ENCODE data around the gene OR52K1.

OR52K1 gene

GRCh38 chr11:4514196-4514595, 31.8 kb downstream of the OR52K1 start:
- no peak overlapping the region for H3K18ac ChIP-seq (ENCODE audit: low read depth in 1 of 2, low read length in 2 of 2)
- H3K4me3 ChIP-seq (ENCODE audit: insufficient read depth in 1 of 2, low read depth in 1 of 2, low read length in 2 of 2): no peak overlapping the region
- no peaks in the 10 kb centered on the region for H3K36me3 ChIP-seq (ENCODE audit: control insufficient read depth in 1 of 2, insufficient read depth in 2 of 2, low read depth in 1 of 2, low read length in 2 of 2)
- DNase-seq: no peak
- no peaks in the 10 kb centered on the region for H3K9me3 ChIP-seq (ENCODE audit: control insufficient read depth, low read length)
- H2AFZ ChIP-seq (ENCODE audit: low read depth, low read length): no peak overlapping the region
- H2BK120ac ChIP-seq (ENCODE audit: low read depth, low read length): no peak overlapping the region
- no peak overlapping the region for H2BK5ac ChIP-seq (ENCODE audit: low read depth, low read length, poor library complexity, severe bottlenecking)
- no peak overlapping the region for H3K14ac ChIP-seq (ENCODE audit: low read length in 2 of 2)
- H3K9ac ChIP-seq (ENCODE audit: low read length): no peak overlapping the region
- H3K4ac ChIP-seq (ENCODE audit: low read depth in 1 of 2, low read length in 2 of 2): no peak overlapping the region
- WGBS: no CpG with 5 or more reads among the region's 1 CpG
- H2BK15ac ChIP-seq (ENCODE audit: low read depth, poor library complexity, severe bottlenecking): no peak overlapping the region
- H3K27ac ChIP-seq (ENCODE audit: low read length, poor library complexity, severe bottlenecking): no peak overlapping the region
- no peaks in the 10 kb centered on the region for H3K4me1 ChIP-seq (ENCODE audit: control insufficient read depth, insufficient read depth, low read depth, low read length)
- no peaks in the 10 kb centered on the region for H3K79me1 ChIP-seq (replicated peaks; ENCODE audit: low read length, poor library complexity, severe bottlenecking)
- no peak overlapping the region for H3K4me2 ChIP-seq (ENCODE audit: low read length, poor library complexity, severe bottlenecking)
- no peak overlapping the region for H2BK12ac ChIP-seq (ENCODE audit: low read length in 2 of 2)
- no peak overlapping the region for H2AK5ac ChIP-seq (ENCODE audit: low read length, severe bottlenecking)
- no peak overlapping the region for H4K91ac ChIP-seq (ENCODE audit: low read length)
- no peak overlapping the region for H4K8ac ChIP-seq (ENCODE audit: low read length)
- H3K23ac ChIP-seq (ENCODE audit: low read length in 2 of 2): no peak overlapping the region
- H3K27me3 ChIP-seq (ENCODE audit: control insufficient read depth in 1 of 2, insufficient read depth in 1 of 2, low read length in 2 of 2): peaks cover 0 to 4% of the 10 kb centered on the region in 2 experiments

- no peak overlapping the region for H3K4me2 ChIP-seq (ENCODE audit: low read length, poor library complexity, severe bottlenecking)
- WGBS: 29% methylated on average over 2 of the region's 2 CpGs
These were observed 39.9 kb downstream of the OR52K1 start for GRCh38 chr11:4522339-4522738.

GRCh38 chr11:4522752-4523151, 40.3 kb downstream of the OR52K1 start:
- Histone ChIP-seq H3K36me3 (ENCODE audit: control insufficient read depth in 1 of 2, insufficient read depth in 2 of 2, low read depth in 1 of 2, low read length in 2 of 2) (no peaks in the 10 kb centered on the region), H3K4me2 (ENCODE audit: low read length, poor library complexity, severe bottlenecking) (no peak overlapping the region), H3K18ac (ENCODE audit: low read depth in 1 of 2, low read length in 2 of 2) (no peak overlapping the region), H3K9ac (ENCODE audit: low read length) (no peak overlapping the region), H3K9me3 (ENCODE audit: control insufficient read depth, low read length) (no peaks in the 10 kb centered on the region), H4K8ac (ENCODE audit: low read length) (no peak overlapping the region), H2AFZ (ENCODE audit: low read depth, low read length) (no peak overlapping the region), H2BK12ac (ENCODE audit: low read length in 2 of 2) (no peak overlapping the region), H2BK15ac (ENCODE audit: low read depth, poor library complexity, severe bottlenecking) (no peak overlapping the region), H2AK5ac (ENCODE audit: low read length, severe bottlenecking) (no peak overlapping the region), H3K14ac (ENCODE audit: low read length in 2 of 2) (no peak overlapping the region), H3K23ac (ENCODE audit: low read length in 2 of 2) (no peak overlapping the region), H3K4me3 (ENCODE audit: insufficient read depth in 1 of 2, low read depth in 1 of 2, low read length in 2 of 2) (no peak overlapping the region), H4K91ac (ENCODE audit: low read length) (no peak overlapping the region), H2BK5ac (ENCODE audit: low read depth, low read length, poor library complexity, severe bottlenecking) (no peak overlapping the region), H3K27ac (ENCODE audit: low read length, poor library complexity, severe bottlenecking) (no peak overlapping the region), H2BK120ac (ENCODE audit: low read depth, low read length) (no peak overlapping the region), H3K79me1 (replicated peaks; ENCODE audit: low read length, poor library complexity, severe bottlenecking) (no peaks in the 10 kb centered on the region), H3K4me1 (ENCODE audit: control insufficient read depth, insufficient read depth, low read depth, low read length) (no peaks in the 10 kb centered on the region), H3K27me3 (ENCODE audit: control insufficient read depth in 1 of 2, insufficient read depth in 1 of 2, low read length in 2 of 2) (no peaks in the 10 kb centered on the region), H3K4ac (ENCODE audit: low read depth in 1 of 2, low read length in 2 of 2) (no peak overlapping the region)
- 79% methylated on average over 5 of the region's 6 CpGs for WGBS
- no peak for DNase-seq

More at GRCh38 chr11:4522339-4522738, 39.9 kb downstream of the OR52K1 start:
- H3K23ac ChIP-seq (ENCODE audit: low read length in 2 of 2): no peak overlapping the region
- H2BK5ac ChIP-seq (ENCODE audit: low read depth, low read length, poor library complexity, severe bottlenecking): no peak overlapping the region
- H3K4ac ChIP-seq (ENCODE audit: low read depth in 1 of 2, low read length in 2 of 2): no peak overlapping the region
- H2AFZ ChIP-seq (ENCODE audit: low read depth, low read length): no peak overlapping the region
- no peaks in the 10 kb centered on the region for H3K36me3 ChIP-seq (ENCODE audit: control insufficient read depth in 1 of 2, insufficient read depth in 2 of 2, low read depth in 1 of 2, low read length in 2 of 2)
- H3K4me3 ChIP-seq (ENCODE audit: insufficient read depth in 1 of 2, low read depth in 1 of 2, low read length in 2 of 2): no peak overlapping the region
- no peaks in the 10 kb centered on the region for H3K4me1 ChIP-seq (ENCODE audit: control insufficient read depth, insufficient read depth, low read depth, low read length)
- H3K9me3 ChIP-seq (ENCODE audit: control insufficient read depth, low read length): no peaks in the 10 kb centered on the region
- no peak overlapping the region for H2AK5ac ChIP-seq (ENCODE audit: low read length, severe bottlenecking)
- H3K18ac ChIP-seq (ENCODE audit: low read depth in 1 of 2, low read length in 2 of 2): no peak overlapping the region
- H3K9ac ChIP-seq (ENCODE audit: low read length): no peak overlapping the region
- H4K8ac ChIP-seq (ENCODE audit: low read length): no peak overlapping the region
- no peak for DNase-seq
- no peak overlapping the region for H4K91ac ChIP-seq (ENCODE audit: low read length)
- no peak overlapping the region for H2BK120ac ChIP-seq (ENCODE audit: low read depth, low read length)
- no peaks in the 10 kb centered on the region for H3K79me1 ChIP-seq (replicated peaks; ENCODE audit: low read length, poor library complexity, severe bottlenecking)
- H3K27me3 ChIP-seq (ENCODE audit: control insufficient read depth in 1 of 2, insufficient read depth in 1 of 2, low read length in 2 of 2): no peaks in the 10 kb centered on the region
- no peak overlapping the region for H2BK12ac ChIP-seq (ENCODE audit: low read length in 2 of 2)
- H3K27ac ChIP-seq (ENCODE audit: low read length, poor library complexity, severe bottlenecking): no peak overlapping the region
- no peak overlapping the region for H2BK15ac ChIP-seq (ENCODE audit: low read depth, poor library complexity, severe bottlenecking)
- no peak overlapping the region for H3K14ac ChIP-seq (ENCODE audit: low read length in 2 of 2)

- H3K4me1 ChIP-seq (ENCODE audit: control insufficient read depth, insufficient read depth, low read depth, low read length): no peaks in the 10 kb centered on the region
- no peaks in the 10 kb centered on the region for H3K79me1 ChIP-seq (replicated peaks; ENCODE audit: low read length, poor library complexity, severe bottlenecking)
- no peaks in the 10 kb centered on the region for H3K9me3 ChIP-seq (ENCODE audit: control insufficient read depth, low read length)
- H3K18ac ChIP-seq (ENCODE audit: low read depth in 1 of 2, low read length in 2 of 2): no peak overlapping the region
- no peak overlapping the region for H3K9ac ChIP-seq (ENCODE audit: low read length)
- H3K14ac ChIP-seq (ENCODE audit: low read length in 2 of 2): no peak overlapping the region
- no peak overlapping the region for H2BK12ac ChIP-seq (ENCODE audit: low read length in 2 of 2)
- no peak overlapping the region for H2BK5ac ChIP-seq (ENCODE audit: low read depth, low read length, poor library complexity, severe bottlenecking)
- H3K4me3 ChIP-seq (ENCODE audit: insufficient read depth in 1 of 2, low read depth in 1 of 2, low read length in 2 of 2): no peak overlapping the region
- no peak overlapping the region for H4K91ac ChIP-seq (ENCODE audit: low read length)
- no peak overlapping the region for H2BK120ac ChIP-seq (ENCODE audit: low read depth, low read length)
- H3K27ac ChIP-seq (ENCODE audit: low read length, poor library complexity, severe bottlenecking): no peak overlapping the region
- H2BK15ac ChIP-seq (ENCODE audit: low read depth, poor library complexity, severe bottlenecking): no peak overlapping the region
- no peak overlapping the region for H3K23ac ChIP-seq (ENCODE audit: low read length in 2 of 2)
- no peaks in the 10 kb centered on the region for H3K36me3 ChIP-seq (ENCODE audit: control insufficient read depth in 1 of 2, insufficient read depth in 2 of 2, low read depth in 1 of 2, low read length in 2 of 2)
- no peak overlapping the region for H4K8ac ChIP-seq (ENCODE audit: low read length)
- no peak overlapping the region for H2AK5ac ChIP-seq (ENCODE audit: low read length, severe bottlenecking)
- no peak overlapping the region for H3K4me2 ChIP-seq (ENCODE audit: low read length, poor library complexity, severe bottlenecking)
- DNase-seq: no peak
- WGBS: no CpG with 5 or more reads among the region's 1 CpG
- H3K4ac ChIP-seq (ENCODE audit: low read depth in 1 of 2, low read length in 2 of 2): no peak overlapping the region
- H2AFZ ChIP-seq (ENCODE audit: low read depth, low read length): no peak overlapping the region
- no peaks in the 10 kb centered on the region for H3K27me3 ChIP-seq (ENCODE audit: control insufficient read depth in 1 of 2, insufficient read depth in 1 of 2, low read length in 2 of 2)
These were observed 41.2 kb downstream of the OR52K1 start for GRCh38 chr11:4523666-4524065.
